Measurements from ENCODE around the gene PRR5L.

PRR5L gene

GRCh38 chr11:36295926-36296325, at the start of gene PRR5L:
TSS of gene PRR5L (plus strand) at chr11:36296288. CDS start at chr11:36401122, 104,834 bp downstream.
- Histone ChIP-seq H2AFZ (ENCODE audit: low read depth) (no peak within 1 kb of the TSS), H3K36me3 (ENCODE audit: insufficient read depth) (no peaks in the 10 kb centered on the region), H3K79me2 (ENCODE audit: insufficient read depth, low read depth) (no peaks in the 10 kb centered on the region), H3K27me3 (ENCODE audit: insufficient read depth, low read depth) (no peaks in the 10 kb centered on the region), H3K9ac (no peak within 1 kb of the TSS), H3K4me3 (IDR thresholded peaks at IDR 0.05; ENCODE audit: insufficient read depth, low read depth, low read length) (no peak within 1 kb of the TSS), H3K4me1 (ENCODE audit: low read depth, poor library complexity, severe bottlenecking) (no peaks in the 10 kb centered on the region), H4K20me1 (ENCODE audit: insufficient read depth) (no peaks in the 10 kb centered on the region), H3K4me2 (no peak within 1 kb of the TSS), H3K27ac (no peak within 1 kb of the TSS)
- TF ChIP-seq CTCF (conservative IDR thresholded peaks at IDR 0.05; ENCODE audit: low read depth, low read length): no peak

- H3K4me1 ChIP-seq (ENCODE audit: low read depth, poor library complexity, severe bottlenecking): peaks cover 33% of the 10 kb centered on the region
- no peak overlapping the region for H3K4me3 ChIP-seq (IDR thresholded peaks at IDR 0.05; ENCODE audit: insufficient read depth, low read depth, low read length)
- H3K27ac ChIP-seq: no peak overlapping the region
- no peak overlapping the region for H3K9ac ChIP-seq
- no peaks in the 10 kb centered on the region for H4K20me1 ChIP-seq (ENCODE audit: insufficient read depth)
- no peak for TF ChIP-seq CTCF (conservative IDR thresholded peaks at IDR 0.05; ENCODE audit: low read depth, low read length)
- H2AFZ ChIP-seq (ENCODE audit: low read depth): no peak overlapping the region
- no peaks in the 10 kb centered on the region for H3K27me3 ChIP-seq (ENCODE audit: insufficient read depth, low read depth)
- H3K4me2 ChIP-seq: no peak overlapping the region
- no peaks in the 10 kb centered on the region for H3K79me2 ChIP-seq (ENCODE audit: insufficient read depth, low read depth)
- no peaks in the 10 kb centered on the region for H3K36me3 ChIP-seq (ENCODE audit: insufficient read depth)
Measured at GRCh38 chr11:36247493-36247892, 48.6 kb upstream of the PRR5L start.

- Histone ChIP-seq H4K20me1 (ENCODE audit: insufficient read depth) (no peaks in the 10 kb centered on the region), H3K36me3 (ENCODE audit: insufficient read depth) (no peaks in the 10 kb centered on the region), H3K4me2 (peak overlapping the region; percentile 46), H3K9ac (no peak overlapping the region; the same call in 1 of the 2 replicates), H2AFZ (ENCODE audit: low read depth) (0 out of 2 replicates have a peak overlapping the region, but pooled peaks have one; percentile 44), H3K27ac (no peak overlapping the region), H3K4me3 (IDR thresholded peaks at IDR 0.05; ENCODE audit: insufficient read depth, low read depth, low read length) (no peak overlapping the region), H3K27me3 (ENCODE audit: insufficient read depth, low read depth) (no peaks in the 10 kb centered on the region), H3K79me2 (ENCODE audit: insufficient read depth, low read depth) (no peaks in the 10 kb centered on the region), H3K4me1 (ENCODE audit: low read depth, poor library complexity, severe bottlenecking) (peaks cover 33% of the 10 kb centered on the region)
- no peak for TF ChIP-seq CTCF (conservative IDR thresholded peaks at IDR 0.05; ENCODE audit: low read depth, low read length)
Measured at GRCh38 chr11:36248436-36248835, 47.7 kb upstream of the PRR5L start.

- TF ChIP-seq CTCF (conservative IDR thresholded peaks at IDR 0.05; ENCODE audit: low read depth, low read length): no peak
- Histone ChIP-seq H3K4me3 (IDR thresholded peaks at IDR 0.05; ENCODE audit: insufficient read depth, low read depth, low read length) (no peak overlapping the region), H3K4me2 (peak overlapping the region; percentile 46), H4K20me1 (ENCODE audit: insufficient read depth) (no peaks in the 10 kb centered on the region), H3K36me3 (ENCODE audit: insufficient read depth) (no peaks in the 10 kb centered on the region), H3K4me1 (ENCODE audit: low read depth, poor library complexity, severe bottlenecking) (peaks cover 33% of the 10 kb centered on the region), H3K9ac (peak overlapping the region; percentile 46), H3K27ac (peak overlapping the region; percentile 61), H3K27me3 (ENCODE audit: insufficient read depth, low read depth) (no peaks in the 10 kb centered on the region), H2AFZ (ENCODE audit: low read depth) (peak overlapping the region; percentile 44), H3K79me2 (ENCODE audit: insufficient read depth, low read depth) (no peaks in the 10 kb centered on the region)
Measured at GRCh38 chr11:36249246-36249645, 46.8 kb upstream of the PRR5L start.

Measured in KMS-11 (cell line).